Choroid plexus epithelial cell (primary cell): ENCODE results near the gene FAM53C.
A peak's percentile ranks its signal among the peaks of the same experiment; 100 is the strongest.

Experiments
- DNase-seq: peaks from one replicate; pipeline ENCODE4 v3.0.0-alpha.2; 2010; ENCODE audit warnings: low read depth
- H3K4me3 ChIP-seq: 2 replicates; pipeline ENCODE4 v1.5.1; 2011; ENCODE audit warnings: low read depth, mild to moderate bottlenecking, control low read depth, low read length, moderate library complexity
- CTCF ChIP-seq: conservative IDR thresholded peaks from 2 replicates; pipeline ENCODE4 v1.5.1; 2011; ENCODE audit warnings: low read depth, mild to moderate bottlenecking, control low read depth, inconsistent platforms, low read length, moderate library complexity

FAM53C gene

DNA sequence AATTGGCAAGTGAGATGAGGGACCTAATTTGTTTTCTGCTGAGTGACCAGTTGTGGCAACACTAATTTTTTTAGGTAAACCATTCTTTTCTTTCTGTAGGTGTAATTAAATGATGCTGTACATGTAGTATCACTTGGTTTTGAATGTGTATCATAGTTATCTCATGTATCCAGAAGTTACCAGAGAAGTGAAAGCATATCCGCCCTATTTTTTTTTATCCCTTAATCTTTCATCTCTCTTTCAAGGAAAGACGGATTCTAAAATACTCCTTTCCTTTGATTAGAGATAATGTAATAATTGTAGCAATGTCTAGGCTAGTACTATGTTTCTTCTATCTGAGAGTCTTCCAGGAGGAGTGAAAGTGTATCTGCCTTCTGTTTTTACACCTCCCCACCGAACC is 21.6 kb downstream of the FAM53C start:
- DNase-seq, result no peak
- H3K4me3 ChIP-seq, result no peak overlapping the region
- no peak for TF ChIP-seq CTCF

DNA sequence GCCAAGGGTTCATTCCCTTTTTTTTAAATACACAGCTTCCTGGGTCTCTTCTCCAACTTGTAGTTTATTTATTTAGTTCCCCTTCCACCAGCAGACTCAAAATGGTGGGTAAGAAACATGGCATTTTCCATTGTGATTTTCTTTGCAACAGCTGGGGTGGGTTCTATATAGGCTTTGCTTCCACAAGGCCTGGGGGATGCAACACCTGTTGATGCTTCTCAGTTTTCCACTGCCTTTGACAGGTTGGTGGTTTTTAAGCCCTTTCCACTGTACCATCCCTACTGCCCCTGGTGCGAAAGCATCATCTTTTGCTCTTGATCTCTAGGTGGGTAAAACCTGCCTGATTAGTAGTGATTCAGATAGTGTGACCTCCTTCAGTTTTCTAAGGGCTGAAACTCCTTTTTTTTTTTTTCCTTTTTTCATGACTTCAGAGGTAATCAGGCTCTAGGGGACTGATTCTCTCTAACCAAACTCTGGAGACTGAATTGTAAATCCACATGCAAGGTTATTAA is 22.9 kb downstream of the FAM53C start:
- DNase-seq, result no peak
- no peak overlapping the region for H3K4me3 ChIP-seq
- no peak for TF ChIP-seq CTCF

DNA sequence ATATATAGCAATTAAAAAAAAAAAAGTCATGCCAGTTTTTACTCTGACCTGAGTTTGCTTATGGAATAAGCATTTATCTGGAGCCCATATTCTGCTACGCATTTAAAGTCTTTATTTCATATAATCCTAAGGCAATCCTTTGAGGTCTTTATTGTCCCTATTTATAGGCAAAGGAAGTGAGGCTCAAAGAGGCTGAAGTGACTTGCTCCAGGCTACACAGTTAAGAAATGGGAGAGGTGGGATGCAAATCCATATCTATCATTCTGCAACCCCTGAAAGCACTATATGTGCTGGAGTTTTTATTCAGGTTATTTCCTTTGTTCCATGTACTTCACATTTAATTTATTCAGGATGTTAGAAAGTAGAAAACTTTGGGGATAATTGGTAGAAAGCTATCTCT is 26.5 kb downstream of the FAM53C start:
- no peak for DNase-seq
- no peak for TF ChIP-seq CTCF
- H3K4me3 ChIP-seq, result no peak overlapping the region

DNA sequence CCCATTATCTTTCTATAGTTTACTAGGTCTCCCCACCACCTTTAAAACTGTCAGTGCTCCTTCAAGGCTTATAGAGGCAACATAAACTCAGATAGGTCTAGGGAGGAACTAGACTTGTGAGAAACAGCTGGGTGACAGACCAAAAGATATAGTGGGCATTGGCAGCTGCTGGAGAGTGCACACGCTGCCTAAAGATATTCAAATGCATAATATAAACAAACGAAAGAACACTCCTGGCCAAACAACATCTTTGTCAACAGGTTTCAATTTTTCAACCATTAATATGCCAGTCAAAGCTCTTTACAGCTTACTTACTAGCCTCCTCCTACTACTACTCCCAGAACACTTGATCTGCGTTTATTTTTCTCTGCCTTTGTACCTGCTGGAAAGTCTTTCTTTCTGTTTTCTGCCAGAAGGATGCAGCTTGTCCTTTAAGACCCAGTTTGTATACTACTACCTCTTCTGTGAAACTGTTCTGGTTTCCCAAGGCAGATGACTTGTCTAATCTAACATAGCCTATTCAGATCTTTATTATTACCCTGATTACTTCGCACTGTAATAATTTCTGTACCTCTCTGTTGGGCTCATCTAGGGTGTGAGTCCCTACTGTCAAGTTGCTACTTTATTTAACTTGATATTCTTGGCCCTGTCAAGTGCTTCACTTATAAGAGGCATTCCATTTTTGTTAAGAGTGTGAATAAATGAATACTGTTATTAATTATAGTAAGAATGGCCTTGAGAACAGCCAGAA is 28.7 kb downstream of the FAM53C start:
- no peak overlapping the region for H3K4me3 ChIP-seq
- peak; percentile 7 for DNase-seq
- TF ChIP-seq CTCF, result no peak

DNA sequence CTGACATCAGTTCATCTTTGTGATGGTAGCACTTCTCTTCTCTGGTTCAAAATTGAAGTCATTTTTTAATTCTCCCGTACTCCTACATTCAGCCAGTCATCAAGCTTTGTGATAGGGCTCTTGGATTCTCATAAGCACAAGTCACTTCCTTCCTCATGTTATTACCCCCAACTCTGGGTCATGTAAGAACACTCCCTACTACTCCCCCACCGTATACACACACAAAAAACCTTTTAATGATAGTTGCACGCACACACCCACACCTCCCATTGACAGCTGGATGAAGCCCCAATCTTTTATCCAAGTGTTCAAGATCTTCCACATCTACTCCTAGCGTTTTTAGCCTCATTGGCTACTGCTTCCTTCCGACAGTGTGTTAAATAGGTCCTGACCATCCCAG is 31.2 kb downstream of the FAM53C start:
- no peak for DNase-seq
- no peak for TF ChIP-seq CTCF
- H3K4me3 ChIP-seq, result no peak overlapping the region

GRCh38 chr5:138369706-138370105 is 31.6 kb downstream of the FAM53C start:
- H3K4me3 ChIP-seq, result no peak overlapping the region
- peak; percentile 11 for DNase-seq

More at GRCh38 chr5:138369706-138370105, 31.6 kb downstream of the FAM53C start:
- no peak for TF ChIP-seq CTCF
